HUES6 (cell line): ENCODE results near the gene EMID1.
"Not testable (repeated sequence)": the region's sequence is repeated elsewhere in the genome, so short reads cannot be mapped to it uniquely, and the experiment has no call there.

ENCODE experiments used
- H3K27ac ChIP-seq: 2 replicates; pipeline ENCODE4 v1.7.0; 2013; ENCODE audit warnings: low read depth, mild to moderate bottlenecking, low read length, inconsistent platforms
- H3K27me3 ChIP-seq: 2 replicates; pipeline ENCODE4 v1.6.1; 2013; ENCODE audit warnings: low read length; ENCODE audit not compliant: control insufficient read depth, insufficient read depth
- H3K36me3 ChIP-seq: 2 replicates; pipeline ENCODE4 v1.6.1; 2013; ENCODE audit warnings: low read length; ENCODE audit not compliant: control insufficient read depth, insufficient read depth
- H3K4me1 ChIP-seq: 2 replicates; pipeline ENCODE4 v1.6.1; 2013; ENCODE audit warnings: low read length; ENCODE audit not compliant: control insufficient read depth, insufficient read depth
- H3K4me3 ChIP-seq: 2 replicates; pipeline ENCODE4 v1.5.1; 2013; ENCODE audit warnings: low read depth, low read length
- H3K9ac ChIP-seq: one replicate; pipeline ENCODE4 v1.6.1; 2013; ENCODE audit warnings: mild to moderate bottlenecking, low read length
- H3K9me3 ChIP-seq: 2 replicates; pipeline ENCODE4 v1.6.1; 2013; ENCODE audit warnings: low read depth, low read length; ENCODE audit not compliant: control insufficient read depth, insufficient read depth

The EMID1 gene

GRCh38 chr22:29219881-29220670 lies 14.4 kb downstream of the EMID1 start:
- Histone ChIP-seq H3K4me3 (no peak overlapping the region), H3K36me3 (no peaks in the 10 kb centered on the region), H3K4me1 (peaks cover 15% of the 10 kb centered on the region), H3K9me3 (no peaks in the 10 kb centered on the region), H3K9ac (no peak overlapping the region), H3K27ac (no peak overlapping the region), H3K27me3 (no peaks in the 10 kb centered on the region)

GRCh38 chr22:29224121-29224858 lies 18.6 kb downstream of the EMID1 start:
- no peak overlapping the region for H3K27ac ChIP-seq
- H3K4me1 ChIP-seq, result peaks cover 24% of the 10 kb centered on the region
- no peak overlapping the region for H3K4me3 ChIP-seq
- H3K27me3 ChIP-seq, result no peaks in the 10 kb centered on the region
- no peak overlapping the region for H3K9ac ChIP-seq
- no peaks in the 10 kb centered on the region for H3K36me3 ChIP-seq
- H3K9me3 ChIP-seq, result no peaks in the 10 kb centered on the region

- Histone ChIP-seq H3K9me3 (no peaks in the 10 kb centered on the region), H3K4me1 (peaks cover 22% of the 10 kb centered on the region), H3K27me3 (no peaks in the 10 kb centered on the region), H3K4me3 (no peak overlapping the region), H3K9ac (peak overlapping the region; percentile 22), H3K27ac (no peak overlapping the region), H3K36me3 (no peaks in the 10 kb centered on the region)
Measured at GRCh38 chr22:29224859-29225410, 19.2 kb downstream of the EMID1 start.

GRCh38 chr22:29225422-29226090 lies 19.9 kb downstream of the EMID1 start:
- Histone ChIP-seq H3K9me3 (no peaks in the 10 kb centered on the region), H3K4me3 (no peak overlapping the region), H3K27ac (no peak overlapping the region), H3K27me3 (no peaks in the 10 kb centered on the region), H3K9ac (no peak overlapping the region), H3K36me3 (no peaks in the 10 kb centered on the region), H3K4me1 (peaks cover 15% of the 10 kb centered on the region)

GRCh38 chr22:29226351-29226981 lies 20.8 kb downstream of the EMID1 start:
- no peak overlapping the region for H3K4me3 ChIP-seq
- no peak overlapping the region for H3K27ac ChIP-seq
- peaks cover 12% of the 10 kb centered on the region; the same call in 1 of the 2 replicates for H3K4me1 ChIP-seq
- no peaks in the 10 kb centered on the region for H3K27me3 ChIP-seq
- no peaks in the 10 kb centered on the region for H3K36me3 ChIP-seq
- H3K9ac ChIP-seq, result no peak overlapping the region
- H3K9me3 ChIP-seq, result no peaks in the 10 kb centered on the region

- Histone ChIP-seq H3K9me3 (peaks cover 3% of the 10 kb centered on the region; the same call in 1 of the 2 replicates), H3K4me3 (no peak overlapping the region), H3K27ac (no peak overlapping the region), H3K27me3 (no peaks in the 10 kb centered on the region), H3K36me3 (no peaks in the 10 kb centered on the region), H3K9ac (no peak overlapping the region), H3K4me1 (no peaks in the 10 kb centered on the region; the same call in 1 of the 2 replicates)
Measured at GRCh38 chr22:29230972-29231875, 25.5 kb downstream of the EMID1 start.

GRCh38 chr22:29231971-29232959 lies 26.6 kb downstream of the EMID1 start:
- peaks cover 3% of the 10 kb centered on the region; the same call in 1 of the 2 replicates for H3K9me3 ChIP-seq

GRCh38 chr22:29233277-29233877 lies 27.7 kb downstream of the EMID1 start:
- Histone ChIP-seq H3K9ac (no peak overlapping the region), H3K4me3 (no peak overlapping the region), H3K36me3 (no peaks in the 10 kb centered on the region), H3K9me3 (peaks cover 3% of the 10 kb centered on the region; the same call in 1 of the 2 replicates), H3K27me3 (no peaks in the 10 kb centered on the region), H3K27ac (no peak overlapping the region), H3K4me1 (no peaks in the 10 kb centered on the region)

More at GRCh38 chr22:29231971-29232959, 26.6 kb downstream of the EMID1 start:
- Histone ChIP-seq H3K27ac (no peak overlapping the region), H3K4me1 (no peaks in the 10 kb centered on the region), H3K36me3 (no peaks in the 10 kb centered on the region), H3K27me3 (no peaks in the 10 kb centered on the region), H3K4me3 (no peak overlapping the region), H3K9ac (no peak overlapping the region)

- not testable (repeated sequence) for H3K9me3 ChIP-seq, H3K36me3 ChIP-seq, H3K4me1 ChIP-seq, H3K27ac ChIP-seq, H3K4me3 ChIP-seq, H3K9ac ChIP-seq, H3K27me3 ChIP-seq
Measured at GRCh38 chr22:29240481-29240880, 34.8 kb downstream of the EMID1 start.
